OCI-LY7 (cell line): Measurements from ENCODE around the gene ZCCHC2. TPM values are rescaled to one million over a fixed set of nuclear protein-coding genes. Genes with fewer than 3 reads are reported as not detected.

Experiments used
- BruUV-seq: library from RNA; stranded (reverse); fragments of 400-500 nt; replicated peaks from 2 replicates; lab custom pipeline; 2021; lab: Mats Ljungman, UMichigan
- CTCF ChIA-PET: fragments of 300-600 bp; sonication (Branson Sonifier 250); formaldehyde crosslinking; loops from one replicate; lab custom pipeline; 2022; ENCODE audit warnings: antibody characterized with exemption; ENCODE audit not compliant: unreplicated experiment; lab: Charles Lee
- POLR2A ChIA-PET: fragments of 300-600 bp; sonication (Branson Sonifier 250); formaldehyde crosslinking; loops from one replicate; lab custom pipeline; 2022; ENCODE audit warnings: antibody characterized with exemption; lab: Charles Lee
- DNase-seq: peaks from one replicate; pipeline ENCODE4 v3.0.0-alpha.2; 2015; ENCODE audit warnings: low spot score
- H2AFZ ChIP-seq: fragments of 200-600 bp; sonication (generic), shearing (Covaris generic); 2 replicates; pipeline ENCODE4 v1.6.1; 2014; ENCODE audit warnings: mild to moderate bottlenecking, antibody characterized with exemption, low read length, moderate library complexity
- H3K27ac ChIP-seq: fragments of 200-600 bp; sonication (generic); 2 replicates; pipeline ENCODE4 v1.5.1; 2014; ENCODE audit warnings: mixed run types, low read depth, mild to moderate bottlenecking, moderate library complexity, low read length, inconsistent platforms; ENCODE audit not compliant: poor library complexity, severe bottlenecking
- H3K36me3 ChIP-seq: fragments of 200-600 bp; sonication (generic); 2 replicates; pipeline ENCODE4 v1.6.1; 2014; ENCODE audit warnings: mild to moderate bottlenecking, antibody characterized with exemption, low read length, moderate library complexity, mixed read lengths; ENCODE audit not compliant: insufficient read depth
- H3K4me1 ChIP-seq: fragments of 200-600 bp; sonication (generic); 2 replicates; pipeline ENCODE4 v1.5.1; 2014; ENCODE audit warnings: mild to moderate bottlenecking, low read length; ENCODE audit not compliant: insufficient read depth, poor library complexity, severe bottlenecking
- H3K4me2 ChIP-seq: fragments of 200-600 bp; sonication (generic); 2 replicates; pipeline ENCODE4 v1.6.1; 2014; ENCODE audit warnings: mild to moderate bottlenecking, low read length
- H3K4me3 ChIP-seq: fragments of 200-600 bp; sonication (generic); 2 replicates; pipeline ENCODE4 v1.5.1; 2014; ENCODE audit warnings: mild to moderate bottlenecking, low read depth, low read length; ENCODE audit not compliant: poor library complexity, severe bottlenecking
- H3K79me2 ChIP-seq: fragments of 200-600 bp; sonication (generic); 2 replicates; pipeline ENCODE4 v1.6.1; 2016; ENCODE audit warnings: low read depth, mild to moderate bottlenecking, low read length, moderate library complexity, mixed read lengths; ENCODE audit not compliant: insufficient read depth
- H3K9me2 ChIP-seq: fragments of 200-600 bp; sonication (generic); 2 replicates; pipeline ENCODE4 v1.6.1; 2016; ENCODE audit warnings: mild to moderate bottlenecking, low read length, mixed read lengths; ENCODE audit not compliant: insufficient read depth
- H3K9me3 ChIP-seq: fragments of 200-600 bp; sonication (generic); 2 replicates; pipeline ENCODE4 v1.6.1; 2014; ENCODE audit warnings: mild to moderate bottlenecking, mixed run types, low read length, mixed read lengths
- H4K20me1 ChIP-seq: fragments of 200-600 bp; sonication (generic); 2 replicates; pipeline ENCODE4 v1.6.1; 2014; ENCODE audit warnings: mild to moderate bottlenecking, antibody characterized with exemption, low read length, moderate library complexity, mixed read lengths; ENCODE audit not compliant: insufficient read depth
- CTCF ChIP-seq: fragments of 200-600 bp; sonication (generic); conservative IDR thresholded peaks from 2 replicates; pipeline ENCODE4 v1.5.1; 2014; ENCODE audit warnings: mild to moderate bottlenecking, antibody characterized with exemption, low read length, moderate library complexity, mixed read lengths
- EZH2phosphoT487 ChIP-seq: fragments of 200-600 bp; sonication (generic); IDR thresholded peaks from 2 replicates; pipeline ENCODE4 v1.6.1; 2018; ENCODE audit warnings: low read depth, borderline replicate concordance, mild to moderate bottlenecking, mixed run types, antibody characterized with exemption, low read length, moderate library complexity, mixed read lengths
- intact Hi-C: fragments of 100-400 bp; cut with micrococcal nuclease; formaldehyde crosslinking; loops from one replicate; pipeline ENCODE4 v1.10.0; 2022; ENCODE audit not compliant: unreplicated experiment
- total RNA-seq, 2 experiments: library from RNA; depleted of rRNA in 1 of 2; stranded (reverse); fragments of >200 nt in 1 of 2; shearing (Covaris generic) in 1 of 2; gene quantifications; 2 replicates each; pipeline ENCODE4 v1.2.3, GENCODE V29; 2014 to 2022

The ZCCHC2 gene
- total RNA-seq, 2 experiments from 2014 or later: 16.9 to 17.5 TPM

DNA sequence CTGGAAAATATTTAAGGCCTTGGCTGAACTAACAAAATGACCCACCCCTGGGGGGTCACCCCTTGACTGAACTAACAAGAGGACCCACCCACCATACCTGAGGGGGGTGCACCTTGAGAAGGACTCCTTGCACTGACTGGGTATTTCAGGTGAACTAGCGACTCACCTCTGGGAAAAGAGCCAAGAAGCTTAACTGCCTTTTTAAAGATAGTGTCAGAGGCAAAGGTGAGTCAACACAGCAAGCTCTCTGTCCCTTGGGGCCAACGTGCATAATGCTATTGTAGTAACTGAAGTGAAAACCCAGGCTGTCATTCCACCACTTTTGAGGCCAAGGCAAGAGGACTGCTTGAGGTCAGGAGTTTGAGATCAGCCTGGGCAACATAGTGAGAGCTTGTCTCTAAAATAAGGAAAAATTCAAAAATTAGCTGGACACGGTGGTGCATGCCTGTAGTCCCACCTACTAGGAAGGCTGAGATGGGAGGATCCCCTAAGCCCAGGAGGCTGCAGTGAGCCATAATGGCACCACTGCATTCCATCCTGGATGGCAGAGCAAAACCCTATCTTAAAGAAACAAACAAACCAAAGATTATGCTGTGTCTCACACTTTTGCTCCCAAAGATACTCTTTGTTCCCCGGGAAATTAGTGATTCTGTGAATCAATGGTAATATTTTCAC, 36.4 kb upstream of the ZCCHC2 start:
- H3K4me2 ChIP-seq: no peak overlapping the region
- no peak overlapping the region for H3K4me3 ChIP-seq
- TF ChIP-seq CTCF (no peak), EZH2phosphoT487 (no peak)
- H3K27ac ChIP-seq: no peak overlapping the region
- no peaks in the 10 kb centered on the region for H3K9me2 ChIP-seq
- no peaks in the 10 kb centered on the region for H3K36me3 ChIP-seq
- no TSS peak for BruUV-seq
- intact Hi-C loops: no loop called here
- no peaks in the 10 kb centered on the region for H4K20me1 ChIP-seq
- DNase-seq: no peak
- no peaks in the 10 kb centered on the region for H3K9me3 ChIP-seq
- no peaks in the 10 kb centered on the region for H3K79me2 ChIP-seq
- ChIA-PET CTCF (no interaction called here), POLR2A (no interaction called here)
- no peak overlapping the region for H2AFZ ChIP-seq
- no peaks in the 10 kb centered on the region for H3K4me1 ChIP-seq

DNA sequence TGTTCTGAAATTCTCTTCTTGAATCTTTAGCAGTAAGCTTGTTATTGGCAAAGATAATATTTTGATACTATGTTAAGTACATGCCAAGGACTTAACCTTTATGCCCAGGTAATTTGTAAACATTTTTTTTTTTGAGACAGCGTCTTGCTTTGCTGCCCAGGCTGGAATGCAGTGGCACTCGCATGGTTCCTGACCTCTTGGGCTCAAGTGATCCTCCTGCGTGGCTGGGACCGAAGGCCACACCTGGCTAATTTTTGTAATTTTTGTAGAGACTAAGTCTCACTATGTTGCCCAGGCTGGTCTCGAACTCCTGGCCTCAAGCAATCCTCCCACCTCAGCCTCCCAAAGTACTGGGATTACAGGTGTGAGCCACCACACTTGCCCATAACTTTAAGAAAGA, 35.7 kb upstream of the ZCCHC2 start:
- H3K4me3 ChIP-seq: no peak overlapping the region
- intact Hi-C loops: no loop called here
- H3K9me3 ChIP-seq: no peaks in the 10 kb centered on the region
- no TSS peak for BruUV-seq
- no peaks in the 10 kb centered on the region for H3K36me3 ChIP-seq
- TF ChIP-seq EZH2phosphoT487: no peak
- no peak for TF ChIP-seq CTCF
- ChIA-PET POLR2A (no interaction called here), CTCF (no interaction called here)
- no peaks in the 10 kb centered on the region for H3K79me2 ChIP-seq
- no peak overlapping the region for H3K27ac ChIP-seq
- no peaks in the 10 kb centered on the region for H4K20me1 ChIP-seq
- H3K4me1 ChIP-seq: no peaks in the 10 kb centered on the region
- no peak for DNase-seq
- H2AFZ ChIP-seq: no peak overlapping the region
- no peaks in the 10 kb centered on the region for H3K9me2 ChIP-seq
- H3K4me2 ChIP-seq: no peak overlapping the region

DNA sequence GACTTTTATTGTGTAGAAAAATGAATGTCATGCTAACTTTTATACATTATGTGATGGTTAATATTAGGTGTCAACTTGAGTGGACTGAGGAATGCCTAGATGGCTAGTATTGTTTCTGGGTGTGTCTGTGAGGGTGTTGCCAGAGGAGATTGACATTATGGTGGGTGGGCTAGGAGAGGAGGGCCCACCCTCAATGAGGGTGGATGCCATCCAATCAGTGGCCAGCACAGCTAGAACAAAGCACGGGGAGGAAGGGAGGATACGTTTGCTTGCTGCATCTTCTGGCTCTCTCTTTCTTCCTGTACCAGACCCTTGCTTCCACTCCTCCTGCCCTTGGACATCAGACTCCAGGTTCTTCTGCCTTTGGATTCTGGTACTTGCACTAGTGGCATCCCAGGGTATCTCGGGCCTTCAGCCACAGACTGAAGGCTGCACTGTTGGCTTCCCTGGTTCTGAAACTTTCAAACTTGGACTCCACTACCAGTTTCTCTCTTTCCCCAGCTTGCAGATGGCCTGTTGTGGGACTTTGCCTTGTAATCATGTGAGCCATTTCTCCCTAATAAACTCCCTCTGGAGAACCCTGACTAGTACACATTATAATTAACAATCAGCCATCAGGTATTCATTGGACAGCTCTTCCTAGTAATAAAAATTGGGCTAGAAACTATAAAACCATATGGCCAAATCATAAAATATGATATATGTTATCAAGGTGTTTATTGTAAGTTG, 31.7 kb upstream of the ZCCHC2 start:
- H3K79me2 ChIP-seq: no peaks in the 10 kb centered on the region
- TF ChIP-seq CTCF (no peak), EZH2phosphoT487 (no peak)
- no peak overlapping the region for H3K4me3 ChIP-seq
- H3K9me3 ChIP-seq: no peaks in the 10 kb centered on the region
- H4K20me1 ChIP-seq: no peaks in the 10 kb centered on the region
- H2AFZ ChIP-seq: no peak overlapping the region
- H3K9me2 ChIP-seq: no peaks in the 10 kb centered on the region
- H3K27ac ChIP-seq: no peak overlapping the region
- H3K36me3 ChIP-seq: no peaks in the 10 kb centered on the region
- H3K4me1 ChIP-seq: no peaks in the 10 kb centered on the region
- CTCF ChIA-PET: no interaction called here
- POLR2A ChIA-PET: interaction anchor here (0.6 kb wide), 1 partner anchor 317 kb away, joined by 3 read pairs; no protein-coding TSS in a partner anchor
- BruUV-seq: no TSS peak
- intact Hi-C loops: no loop called here
- DNase-seq: no peak
- no peak overlapping the region for H3K4me2 ChIP-seq
